Calu3 (cell line): ENCODE measurements around the gene ESRP2. TPM values are rescaled to one million over a fixed set of nuclear protein-coding genes. Genes with fewer than 3 reads are reported as not detected.

Experiments used
- BruUV-seq: library from RNA; stranded (reverse); fragments of 400-500 nt; replicated peaks from 2 replicates; lab custom pipeline; 2021; lab: Mats Ljungman, UMichigan
- CTCF ChIA-PET: fragments of 300-600 bp; sonication (Branson Sonifier 250); formaldehyde crosslinking; loops from one replicate; lab custom pipeline; 2022; ENCODE audit warnings: antibody characterized with exemption; lab: Charles Lee
- DNase-seq: peaks from one replicate; pipeline ENCODE4 v3.0.0; 2022
- H3K27ac Mint-ChIP-seq: one replicate; pipeline ENCODE4 v1.8.0; 2022; ENCODE audit warnings: mixed read lengths; ENCODE audit not compliant: unreplicated experiment
- H3K27me3 Mint-ChIP-seq: one replicate; pipeline ENCODE4 v1.8.0; 2022; ENCODE audit warnings: mixed read lengths; ENCODE audit not compliant: unreplicated experiment
- H3K36me3 Mint-ChIP-seq: one replicate; pipeline ENCODE4 v1.8.0; 2022; ENCODE audit warnings: mild to moderate bottlenecking, moderate library complexity, mixed read lengths; ENCODE audit not compliant: insufficient read depth, unreplicated experiment
- H3K4me1 Mint-ChIP-seq: one replicate; pipeline ENCODE4 v1.8.0; 2022; ENCODE audit warnings: mild to moderate bottlenecking, low read depth, mixed read lengths; ENCODE audit not compliant: unreplicated experiment
- H3K4me3 Mint-ChIP-seq: one replicate; pipeline ENCODE4 v1.8.0; 2022; ENCODE audit warnings: mild to moderate bottlenecking, low read depth, moderate library complexity, mixed read lengths; ENCODE audit not compliant: unreplicated experiment
- H3K9me3 Mint-ChIP-seq: one replicate; pipeline ENCODE4 v1.8.0; 2022; ENCODE audit warnings: low read depth, mixed read lengths; ENCODE audit not compliant: unreplicated experiment
- intact Hi-C: fragments of 100-400 bp; cut with micrococcal nuclease; formaldehyde crosslinking; loops from one replicate; pipeline ENCODE4 v1.10.0; 2022; ENCODE audit not compliant: unreplicated experiment
- total RNA-seq: library from RNA; stranded (reverse); gene quantifications from 2 replicates; pipeline ENCODE4 v1.2.3, GENCODE V29; 2022
- TF ChIP-seq, protein P1 (sequence below): fragments of 200-600 bp; IDR thresholded peaks from one replicate; pipeline ENCODE4 v1.8.0; 2022; ENCODE audit warnings: antibody characterized with exemption; ENCODE audit not compliant: unreplicated experiment

The ESRP2 gene
- total RNA-seq, 1 experiment from 2014 or later, result 100 TPM

DNA sequence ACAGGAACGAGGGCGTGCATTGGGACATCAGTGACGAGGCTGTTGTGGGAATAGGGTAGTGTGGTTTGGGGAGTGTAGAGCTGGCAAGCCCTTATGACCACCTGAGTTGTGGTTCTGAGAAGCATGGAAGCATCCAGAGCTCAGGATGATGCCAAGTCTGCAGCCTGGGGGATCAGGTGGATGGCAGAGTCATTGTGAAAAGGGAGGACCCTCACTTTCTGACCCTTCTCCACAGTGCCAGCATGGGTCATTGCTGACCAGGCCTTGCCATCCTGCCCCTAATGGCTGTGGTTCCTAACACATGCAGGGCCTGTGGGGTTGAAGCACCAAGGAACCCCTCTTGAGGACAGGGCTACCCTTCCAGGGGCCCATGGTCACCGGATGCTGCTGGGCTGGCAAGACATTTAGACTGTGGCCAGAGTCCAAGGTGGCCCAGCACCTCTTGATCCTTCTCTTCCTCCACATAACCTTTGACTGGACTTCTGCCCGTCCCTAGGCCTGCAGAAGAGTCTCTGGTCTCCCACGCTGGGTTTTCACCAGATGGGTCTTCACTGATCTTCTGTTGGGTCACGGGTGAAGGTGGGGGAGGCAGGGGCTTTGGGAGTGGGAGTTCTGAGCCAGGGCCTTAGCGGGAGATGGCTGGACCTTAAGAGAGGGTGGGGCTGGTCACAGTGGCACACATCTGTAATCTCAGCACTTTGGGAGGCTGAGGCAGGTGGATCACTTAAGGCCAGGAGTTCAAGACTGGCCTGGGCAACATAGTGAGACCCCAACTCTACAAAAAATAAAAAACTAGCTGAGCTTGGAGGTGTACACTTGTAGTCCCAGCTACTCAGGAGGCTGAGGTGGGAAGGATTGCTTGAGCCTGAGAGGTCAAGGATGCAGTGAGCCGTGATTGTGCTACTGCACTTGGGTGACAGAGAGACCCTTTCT is 7.3 kb upstream of the ESRP2 start:
- DNase-seq, result no peak
- BruUV-seq, result no TSS peak
- H3K4me1 Mint-ChIP-seq, result peaks cover 25% of the 10 kb centered on the region
- intact Hi-C loops, result no loop called here
- TF ChIP-seq, protein P1, sequence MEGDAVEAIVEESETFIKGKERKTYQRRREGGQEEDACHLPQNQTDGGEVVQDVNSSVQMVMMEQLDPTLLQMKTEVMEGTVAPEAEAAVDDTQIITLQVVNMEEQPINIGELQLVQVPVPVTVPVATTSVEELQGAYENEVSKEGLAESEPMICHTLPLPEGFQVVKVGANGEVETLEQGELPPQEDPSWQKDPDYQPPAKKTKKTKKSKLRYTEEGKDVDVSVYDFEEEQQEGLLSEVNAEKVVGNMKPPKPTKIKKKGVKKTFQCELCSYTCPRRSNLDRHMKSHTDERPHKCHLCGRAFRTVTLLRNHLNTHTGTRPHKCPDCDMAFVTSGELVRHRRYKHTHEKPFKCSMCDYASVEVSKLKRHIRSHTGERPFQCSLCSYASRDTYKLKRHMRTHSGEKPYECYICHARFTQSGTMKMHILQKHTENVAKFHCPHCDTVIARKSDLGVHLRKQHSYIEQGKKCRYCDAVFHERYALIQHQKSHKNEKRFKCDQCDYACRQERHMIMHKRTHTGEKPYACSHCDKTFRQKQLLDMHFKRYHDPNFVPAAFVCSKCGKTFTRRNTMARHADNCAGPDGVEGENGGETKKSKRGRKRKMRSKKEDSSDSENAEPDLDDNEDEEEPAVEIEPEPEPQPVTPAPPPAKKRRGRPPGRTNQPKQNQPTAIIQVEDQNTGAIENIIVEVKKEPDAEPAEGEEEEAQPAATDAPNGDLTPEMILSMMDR, result no peak
- no peak overlapping the region for H3K27ac Mint-ChIP-seq
- H3K27me3 Mint-ChIP-seq, result no peaks in the 10 kb centered on the region
- CTCF ChIA-PET, result interaction anchor here (0.7 kb wide), 3 partner anchors 27 to 262 kb away, joined by 3 to 5 read pairs (median 3); no protein-coding TSS in a partner anchor
- H3K4me3 Mint-ChIP-seq, result peak overlapping the region; percentile 24
- no peaks in the 10 kb centered on the region for H3K9me3 Mint-ChIP-seq
- H3K36me3 Mint-ChIP-seq, result peaks cover 49% of the 10 kb centered on the region

DNA sequence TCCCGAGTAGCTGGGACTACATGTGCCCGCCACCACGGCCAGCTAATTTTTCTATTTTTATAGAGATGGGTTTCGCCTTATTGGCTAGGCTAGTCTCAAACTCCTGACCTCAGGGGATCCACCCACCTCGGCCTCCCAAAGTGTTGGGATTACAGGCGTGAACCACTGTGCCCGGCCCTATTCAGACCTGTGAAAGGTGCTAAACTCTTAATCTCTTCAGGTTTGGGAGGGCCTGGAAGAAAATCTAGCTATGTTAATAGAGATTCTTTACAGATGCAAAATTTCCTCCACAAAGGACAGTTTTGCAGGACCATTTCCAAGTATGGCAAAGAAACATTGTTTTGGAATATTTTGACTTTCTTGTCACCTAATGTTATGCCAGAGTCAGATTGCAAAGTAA is 6.2 kb upstream of the ESRP2 start:
- H3K27ac Mint-ChIP-seq, result no peak overlapping the region
- TF ChIP-seq, protein P1, result no peak
- no peaks in the 10 kb centered on the region for H3K27me3 Mint-ChIP-seq
- BruUV-seq, result no TSS peak
- H3K9me3 Mint-ChIP-seq, result no peaks in the 10 kb centered on the region
- H3K4me1 Mint-ChIP-seq, result peaks cover 27% of the 10 kb centered on the region
- peaks cover 59% of the 10 kb centered on the region for H3K36me3 Mint-ChIP-seq
- no peak overlapping the region for H3K4me3 Mint-ChIP-seq
- intact Hi-C loops, result no loop called here
- CTCF ChIA-PET, result interaction anchor here (0.7 kb wide), 3 partner anchors 26 to 462 kb away, joined by 3 to 5 read pairs (median 3); no protein-coding TSS in a partner anchor
- DNase-seq, result no peak

DNA sequence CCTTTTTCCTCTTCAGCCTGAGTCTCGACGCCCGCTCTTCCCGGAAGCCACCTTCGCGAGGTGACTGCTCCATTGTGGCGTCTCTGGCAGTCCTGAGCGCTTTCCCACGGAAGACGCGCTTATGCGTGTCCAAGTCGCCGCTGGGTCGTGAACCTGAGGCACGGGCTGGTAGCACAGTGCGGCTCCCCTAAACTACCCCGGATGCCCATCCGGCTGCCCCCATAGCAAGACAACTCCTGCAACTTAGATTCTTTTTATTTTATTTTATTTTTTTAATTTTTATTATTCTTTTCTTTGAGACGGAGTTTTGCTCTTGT is 2.1 kb upstream of the ESRP2 start:
- H3K36me3 Mint-ChIP-seq, result peaks cover 75% of the 10 kb centered on the region
- H3K27ac Mint-ChIP-seq, result peak overlapping the region; percentile 73
- peak overlapping the region; percentile 74 for H3K4me3 Mint-ChIP-seq
- intact Hi-C loops, result no loop called here
- TSS peak; percentile 27 for BruUV-seq
- CTCF ChIA-PET, result interaction anchor here (0.7 to 2.4 kb wide), 5 partner anchors 23 to 153 kb away, joined by 3 to 12 read pairs (median 4); partner anchors contain the start of genes NFATC3, PRMT7, SLC7A6 and SLC7A6OS
- no peaks in the 10 kb centered on the region for H3K27me3 Mint-ChIP-seq
- DNase-seq, result no peak
- TF ChIP-seq, protein P1, result no peak
- H3K4me1 Mint-ChIP-seq, result peaks cover 29% of the 10 kb centered on the region
- H3K9me3 Mint-ChIP-seq, result no peaks in the 10 kb centered on the region

DNA sequence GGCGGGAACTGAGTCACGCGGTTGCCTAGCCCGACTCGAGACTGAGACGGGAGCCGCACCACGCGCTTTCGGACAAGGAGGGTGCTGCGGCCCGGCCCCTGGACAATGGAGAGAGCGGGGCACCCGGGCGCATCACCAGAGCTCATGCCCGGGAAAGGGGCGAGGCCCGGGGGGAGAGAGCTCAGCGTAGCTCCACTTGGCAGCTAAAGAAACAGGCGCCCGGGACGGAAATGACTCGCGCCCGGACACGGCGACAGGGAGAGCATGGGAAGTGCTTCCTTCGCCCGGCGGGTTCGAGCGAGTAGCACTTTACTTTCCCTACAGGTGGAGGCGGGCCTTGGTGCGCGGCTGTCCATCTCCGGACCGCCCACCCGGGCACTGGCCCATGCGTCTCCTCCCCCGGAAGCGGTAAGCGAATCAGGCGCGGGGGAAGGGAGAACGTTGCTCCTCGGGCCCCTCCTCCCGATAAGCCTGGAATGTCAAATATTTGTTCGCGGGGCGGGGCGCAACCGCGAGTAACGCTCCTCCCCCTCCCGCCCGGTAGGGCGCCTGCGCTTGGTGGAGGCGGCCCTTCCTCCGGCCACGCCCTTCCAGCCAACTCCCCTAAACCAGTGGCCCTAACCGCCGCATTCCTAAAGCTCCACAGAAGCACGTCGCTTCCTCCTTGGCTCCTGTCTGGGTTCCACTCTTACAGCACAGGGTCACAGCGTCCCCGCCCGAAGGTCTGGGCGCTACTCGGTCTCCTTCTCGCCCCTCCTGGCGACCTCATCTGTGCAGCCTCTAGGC is 1.5 kb upstream of the ESRP2 start:
- peaks cover 30% of the 10 kb centered on the region for H3K4me1 Mint-ChIP-seq
- intact Hi-C loops, result no loop called here
- H3K9me3 Mint-ChIP-seq, result no peaks in the 10 kb centered on the region
- TF ChIP-seq, protein P1, result no peak
- no peaks in the 10 kb centered on the region for H3K27me3 Mint-ChIP-seq
- peak overlapping the region; percentile 73 for H3K27ac Mint-ChIP-seq
- CTCF ChIA-PET, result interaction anchor here (0.6 to 2.4 kb wide), 6 partner anchors 24 to 181 kb away, joined by 3 to 12 read pairs (median 4); partner anchors contain the start of genes NFATC3, PRMT7, SLC7A6 and SLC7A6OS
- H3K4me3 Mint-ChIP-seq, result peak overlapping the region; percentile 74
- no TSS peak for BruUV-seq
- peaks cover 75% of the 10 kb centered on the region for H3K36me3 Mint-ChIP-seq
- DNase-seq, result peak; percentile 99
